Endodermal cell (in vitro differentiated cells): ENCODE data around the gene FAM120B. TPM values are rescaled to one million over a fixed set of nuclear protein-coding genes. Genes with fewer than 3 reads are reported as not detected.
A peak's percentile ranks its signal among the peaks of the same experiment; 100 is the strongest.

ENCODE experiments used
- DNase-seq: peaks from one replicate; pipeline ENCODE4 v3.0.0-alpha.2; 2017
- H3K27ac ChIP-seq: 2 replicates; pipeline ENCODE4 v1.5.1; 2013; ENCODE audit warnings: mild to moderate bottlenecking, low read depth, low read length, moderate library complexity
- H3K27me3 ChIP-seq: 2 replicates; pipeline ENCODE4 v1.6.1; 2013; ENCODE audit warnings: mild to moderate bottlenecking, low read length, moderate library complexity; ENCODE audit not compliant: insufficient read depth, control insufficient read depth, poor library complexity, severe bottlenecking
- H3K36me3 ChIP-seq: 2 replicates; pipeline ENCODE4 v1.7.0; 2013; ENCODE audit warnings: mild to moderate bottlenecking, low read length, moderate library complexity; ENCODE audit not compliant: control insufficient read depth, insufficient read depth
- H3K4me1 ChIP-seq: one replicate; pipeline ENCODE4 v1.7.0; 2013; ENCODE audit warnings: low read length; ENCODE audit not compliant: control insufficient read depth, insufficient read depth
- H3K4me3 ChIP-seq: 2 replicates; pipeline ENCODE4 v1.5.1; 2013; ENCODE audit warnings: mild to moderate bottlenecking, low read length, moderate library complexity
- H3K9ac ChIP-seq: 2 replicates; pipeline ENCODE4 v1.6.1; 2013; ENCODE audit warnings: mild to moderate bottlenecking, low read length, moderate library complexity; ENCODE audit not compliant: poor library complexity, severe bottlenecking; ENCODE audit errors: extremely low read depth
- H3K9me3 ChIP-seq: 2 replicates; pipeline ENCODE4 v1.6.1; 2013; ENCODE audit warnings: mild to moderate bottlenecking, low read length, moderate library complexity; ENCODE audit not compliant: control insufficient read depth
- H3K27ac Mint-ChIP-seq: 2 replicates; pipeline ENCODE4 v1.8.0; 2020; ENCODE audit warnings: mixed read lengths
- H3K27me3 Mint-ChIP-seq: 2 replicates; pipeline ENCODE4 v1.8.0; 2021; ENCODE audit warnings: mild to moderate bottlenecking, mixed read lengths; ENCODE audit not compliant: insufficient read depth
- H3K36me3 Mint-ChIP-seq: 2 replicates; pipeline ENCODE4 v1.8.0; 2020; ENCODE audit warnings: low read depth, mixed read lengths
- H3K4me1 Mint-ChIP-seq: 2 replicates; pipeline ENCODE4 v1.8.0; 2020; ENCODE audit warnings: mixed read lengths
- H3K4me3 Mint-ChIP-seq: 2 replicates; pipeline ENCODE4 v1.8.0; 2020; ENCODE audit warnings: mild to moderate bottlenecking, moderate library complexity, mixed read lengths
- H3K9me3 Mint-ChIP-seq: 2 replicates; pipeline ENCODE4 v1.8.0; 2020; ENCODE audit warnings: mild to moderate bottlenecking, mixed read lengths
- WGBS, 2 experiments: methylation state at CpG; one replicate each; pipeline versions ENCODE4 v1.1.5 to v1.1.7; 2013; ENCODE audit warnings: missing lambda C conversion rate in 2 of 2, mixed read lengths in 1 of 2; ENCODE audit not compliant: insufficient coverage in 1 of 2, insufficient read length in 1 of 2; 5-methylcytosine and 5-hydroxymethylcytosine counted together
- total RNA-seq, 2 donors: library from RNA; stranded (reverse); fragmentation: NEBNext Ultra II Directional in 1 of 2; extraction: Animal tissue kit (Norgen Biotek cat#: 25700) in 1 of 2; gene quantifications; 2 replicates in 1 of 2; 3 replicates in 1 of 2; pipeline ENCODE4 v1.2.1, GENCODE V29; 2021
- TF ChIP-seq, protein P1 (sequence below): fragments of 200-600 bp; sonication (generic); conservative IDR thresholded peaks from 2 replicates; pipeline ENCODE4 v1.5.0; 2021; ENCODE audit warnings: antibody characterized with exemption, mild to moderate bottlenecking

FAM120B gene
- total RNA-seq, 2 donors from 2014 or later: 25.7 to 27.5 TPM

DNA sequence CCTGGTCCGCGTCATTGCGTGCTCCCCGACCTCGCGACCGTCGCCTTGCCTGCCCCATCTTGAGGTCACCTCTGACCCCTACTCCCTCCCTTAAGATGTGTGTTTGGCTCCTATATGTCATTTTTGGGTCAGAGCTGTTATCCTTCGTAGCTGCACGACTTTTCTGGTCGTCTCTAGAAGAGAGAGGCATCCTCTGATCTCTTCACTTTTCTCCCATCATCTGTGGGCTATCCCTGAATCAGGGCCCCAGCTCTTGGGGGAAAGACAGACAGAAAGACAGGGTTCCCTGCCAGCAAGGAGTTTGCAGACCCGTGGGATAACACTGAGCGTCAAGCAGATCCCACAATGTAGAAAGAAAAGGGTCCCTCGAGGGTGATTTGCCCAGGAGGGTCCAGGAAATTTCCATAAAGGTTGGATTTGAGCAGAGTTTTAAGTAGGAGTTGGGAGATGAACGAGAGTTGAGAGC is 555 bp downstream of the FAM120B start:
- WGBS, 2 experiments: 30 to 32% methylated on average over 15 of the region's 15 CpGs
- Histone ChIP-seq H3K27ac (peak overlapping the region; percentile 67), H3K36me3 (peaks cover 6% of the 10 kb centered on the region), H3K9me3 (peaks cover 29% of the 10 kb centered on the region), H3K27me3 (no peaks in the 10 kb centered on the region), H3K4me1 (no peaks in the 10 kb centered on the region), H3K9ac (peak overlapping the region; percentile 70), H3K4me3 (peak overlapping the region; percentile 95)
- TF ChIP-seq, protein P1, sequence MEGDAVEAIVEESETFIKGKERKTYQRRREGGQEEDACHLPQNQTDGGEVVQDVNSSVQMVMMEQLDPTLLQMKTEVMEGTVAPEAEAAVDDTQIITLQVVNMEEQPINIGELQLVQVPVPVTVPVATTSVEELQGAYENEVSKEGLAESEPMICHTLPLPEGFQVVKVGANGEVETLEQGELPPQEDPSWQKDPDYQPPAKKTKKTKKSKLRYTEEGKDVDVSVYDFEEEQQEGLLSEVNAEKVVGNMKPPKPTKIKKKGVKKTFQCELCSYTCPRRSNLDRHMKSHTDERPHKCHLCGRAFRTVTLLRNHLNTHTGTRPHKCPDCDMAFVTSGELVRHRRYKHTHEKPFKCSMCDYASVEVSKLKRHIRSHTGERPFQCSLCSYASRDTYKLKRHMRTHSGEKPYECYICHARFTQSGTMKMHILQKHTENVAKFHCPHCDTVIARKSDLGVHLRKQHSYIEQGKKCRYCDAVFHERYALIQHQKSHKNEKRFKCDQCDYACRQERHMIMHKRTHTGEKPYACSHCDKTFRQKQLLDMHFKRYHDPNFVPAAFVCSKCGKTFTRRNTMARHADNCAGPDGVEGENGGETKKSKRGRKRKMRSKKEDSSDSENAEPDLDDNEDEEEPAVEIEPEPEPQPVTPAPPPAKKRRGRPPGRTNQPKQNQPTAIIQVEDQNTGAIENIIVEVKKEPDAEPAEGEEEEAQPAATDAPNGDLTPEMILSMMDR: no peak
- peak overlapping the region; percentile 83 for H3K4me3 Mint-ChIP-seq
- DNase-seq: no peak
- H3K27me3 Mint-ChIP-seq: peaks cover 27% of the 10 kb centered on the region
- H3K4me1 Mint-ChIP-seq: peaks cover 12% of the 10 kb centered on the region
- H3K9me3 Mint-ChIP-seq: peaks cover 38% of the 10 kb centered on the region
- peak overlapping the region; percentile 61 for H3K27ac Mint-ChIP-seq
- H3K36me3 Mint-ChIP-seq: peaks cover 14% of the 10 kb centered on the region

DNA sequence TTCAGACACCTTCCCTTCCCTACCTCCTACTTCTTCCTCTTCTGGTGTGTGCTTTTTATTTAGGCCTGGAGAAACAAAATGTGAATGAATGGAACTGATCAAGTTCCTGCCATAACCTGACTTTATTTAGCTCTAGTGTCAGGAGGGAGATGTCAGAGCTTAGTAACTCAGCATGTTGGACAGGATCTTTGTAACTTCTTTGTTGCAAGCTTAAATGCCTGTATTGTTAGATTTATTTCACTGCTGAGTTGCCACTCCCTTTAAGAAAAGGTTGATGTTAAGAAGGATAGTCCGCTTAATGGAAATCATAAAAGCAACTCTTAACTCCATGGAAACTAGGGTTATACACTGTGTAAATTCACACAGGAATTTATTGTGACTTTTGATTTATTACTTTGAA is 2.2 kb downstream of the FAM120B start:
- 100% methylated on average over 1 of the region's 1 CpG; no CpG with 5 or more reads in 1 of the 2 experiments for WGBS, 2 experiments
- Histone ChIP-seq H3K9me3 (peaks cover 19% of the 10 kb centered on the region), H3K4me1 (no peaks in the 10 kb centered on the region), H3K36me3 (peaks cover 6% of the 10 kb centered on the region), H3K9ac (no peak overlapping the region), H3K4me3 (no peak overlapping the region), H3K27ac (no peak overlapping the region), H3K27me3 (no peaks in the 10 kb centered on the region)
- H3K27me3 Mint-ChIP-seq: peaks cover 17% of the 10 kb centered on the region
- peaks cover 12% of the 10 kb centered on the region for H3K4me1 Mint-ChIP-seq
- no peak overlapping the region for H3K27ac Mint-ChIP-seq
- peaks cover 22% of the 10 kb centered on the region for H3K9me3 Mint-ChIP-seq
- TF ChIP-seq, protein P1: no peak
- peaks cover 14% of the 10 kb centered on the region for H3K36me3 Mint-ChIP-seq
- DNase-seq: no peak
- H3K4me3 Mint-ChIP-seq: no peak overlapping the region

DNA sequence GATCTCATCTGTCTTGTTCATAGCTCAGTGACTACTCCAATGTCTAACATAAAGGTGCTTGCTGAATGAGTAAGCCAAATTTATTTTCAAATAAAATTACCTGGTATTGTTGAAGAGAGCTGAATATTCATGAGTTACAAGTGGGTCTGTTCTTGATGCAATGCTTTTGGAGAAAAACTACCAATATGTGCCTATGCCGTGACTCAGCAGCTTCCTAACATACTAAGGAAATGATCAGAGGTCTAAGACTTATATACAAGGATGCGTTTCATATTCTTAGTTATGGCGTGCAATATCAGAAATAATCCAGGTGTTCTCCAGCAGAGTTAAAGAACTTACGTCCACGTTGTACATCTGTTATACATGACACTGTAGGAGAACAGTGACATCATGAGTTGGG is 5.1 kb downstream of the FAM120B start:
- Histone ChIP-seq H3K9me3 (no peaks in the 10 kb centered on the region), H3K4me3 (no peak overlapping the region), H3K27ac (no peak overlapping the region), H3K36me3 (no peaks in the 10 kb centered on the region), H3K4me1 (no peaks in the 10 kb centered on the region), H3K9ac (no peak overlapping the region), H3K27me3 (no peaks in the 10 kb centered on the region)
- TF ChIP-seq, protein P1: no peak
- Mint-ChIP-seq H3K4me1 (peaks cover 8% of the 10 kb centered on the region), H3K4me3 (no peak overlapping the region), H3K27ac (no peak overlapping the region), H3K27me3 (peaks cover 1% of the 10 kb centered on the region), H3K36me3 (peaks cover 3% of the 10 kb centered on the region), H3K9me3 (no peaks in the 10 kb centered on the region)
- WGBS, 2 experiments: 98 to 100% methylated on average over 2 to 5 of the region's 5 CpGs
- DNase-seq: no peak
